Right cardiac atrium (tissue), 5 donors: Measurements from ENCODE around the gene SYCP2L. TPM values are rescaled to one million over a fixed set of nuclear protein-coding genes. Genes with fewer than 3 reads are reported as not detected.
"Not testable (repeated sequence)": the region's sequence is repeated elsewhere in the genome, so short reads cannot be mapped to it uniquely, and the experiment has no call there.

Experiments used
- ATAC-seq, 2 donors: fragments of 200-7000 bp; cut with Tn5 transposase; one replicate each; pipeline versions ENCODE4 v1.8.0 to v1.9.1; 2020; ENCODE audit warnings: moderate library complexity in 2 of 2, mild to moderate bottlenecking in 1 of 2
- DNase-seq, 3 donors: peaks; one replicate each; pipeline ENCODE4 v3.0.0-alpha.2; 2020
- H3K27ac ChIP-seq: one replicate; pipeline ENCODE4 v1.5.1; 2013; ENCODE audit warnings: mild to moderate bottlenecking, low read length, control low read depth, moderate library complexity
- H3K27me3 ChIP-seq: one replicate; pipeline ENCODE4 v1.6.1; 2013; ENCODE audit not compliant: control insufficient read depth, insufficient read depth
- H3K4me1 ChIP-seq: one replicate; pipeline ENCODE4 v1.6.1; 2013; ENCODE audit warnings: low read length; ENCODE audit not compliant: control insufficient read depth, insufficient read depth
- H3K4me3 ChIP-seq: one replicate; pipeline ENCODE4 v1.5.1; 2013; ENCODE audit warnings: low read length, control low read depth
- H3K9me3 ChIP-seq: one replicate; pipeline ENCODE4 v1.6.1; 2013; ENCODE audit warnings: low read length; ENCODE audit not compliant: control insufficient read depth
- WGBS: extraction: QIAGEN DNeasy Blood & Tissue Kit; methylation state at CpG from one replicate; pipeline ENCODE4 v1.1.7; 2013; 5-methylcytosine and 5-hydroxymethylcytosine counted together
- intact Hi-C, 4 donors: fragments of 100-400 bp; cut with DNase I; formaldehyde crosslinking; loops; one replicate each; pipeline versions ENCODE4 v1.11.0 to v1.14.0; 2022 to 2023
- polyA plus RNA-seq: library from polyadenylated mRNA; stranded (reverse); fragments of 200-250 nt; gene quantifications from one replicate; pipeline ENCODE4 v1.2.3, GENCODE V29; 2013
- total RNA-seq, 4 donors: library from RNA; stranded (reverse); fragmentation: NEBNext Ultra II Directional; extraction: Animal tissue kit (Norgen Biotek cat#: 25700); gene quantifications; one replicate each; pipeline ENCODE4 v1.2.1, GENCODE V29; 2021
- donor health status: healthy with polysubstance abuse.
- donor health status: DM: no; HTN: yes; CAD: no.
- donor health status: DM: no; HTN: no; CAD: no.
- donor health status: DM: no; HTN: yes; CAD: no; lungs with severe emphysema.
- donor health status: DM: yes; HTN: yes; CAD: no.

SYCP2L gene
- total and polyA plus RNA-seq, 5 donors = 0.38 to 0.72 (median 0.48) TPM

- WGBS = 84% methylated on average over 7 of the region's 7 CpGs
- intact Hi-C loops = no loop called here
These were observed 31.8 kb upstream of the SYCP2L start for GRCh38 chr6:10854922-10855632.

GRCh38 chr6:10857259-10857658, 29.6 kb upstream of the SYCP2L start:
- WGBS = 90% methylated on average over 2 of the region's 2 CpGs
- DNase-seq = no peak
- H3K9me3 ChIP-seq = no peaks in the 10 kb centered on the region
- no peaks in the 10 kb centered on the region for H3K4me1 ChIP-seq
- no peak for ATAC-seq
- no peak overlapping the region for H3K27ac ChIP-seq
- H3K27me3 ChIP-seq = no peaks in the 10 kb centered on the region
- intact Hi-C loops = no loop called here
- no peak overlapping the region for H3K4me3 ChIP-seq

More at GRCh38 chr6:10854922-10855632, 31.8 kb upstream of the SYCP2L start:
- no peak for DNase-seq
- H3K27ac ChIP-seq = no peak overlapping the region
- H3K4me1 ChIP-seq = no peaks in the 10 kb centered on the region
- H3K9me3 ChIP-seq = no peaks in the 10 kb centered on the region
- ATAC-seq = no peak
- no peak overlapping the region for H3K4me3 ChIP-seq
- no peaks in the 10 kb centered on the region for H3K27me3 ChIP-seq

GRCh38 chr6:10861086-10861485, 25.8 kb upstream of the SYCP2L start:
- no peak overlapping the region for H3K4me3 ChIP-seq
- intact Hi-C loops = no loop called here
- no peaks in the 10 kb centered on the region for H3K9me3 ChIP-seq

DNA sequence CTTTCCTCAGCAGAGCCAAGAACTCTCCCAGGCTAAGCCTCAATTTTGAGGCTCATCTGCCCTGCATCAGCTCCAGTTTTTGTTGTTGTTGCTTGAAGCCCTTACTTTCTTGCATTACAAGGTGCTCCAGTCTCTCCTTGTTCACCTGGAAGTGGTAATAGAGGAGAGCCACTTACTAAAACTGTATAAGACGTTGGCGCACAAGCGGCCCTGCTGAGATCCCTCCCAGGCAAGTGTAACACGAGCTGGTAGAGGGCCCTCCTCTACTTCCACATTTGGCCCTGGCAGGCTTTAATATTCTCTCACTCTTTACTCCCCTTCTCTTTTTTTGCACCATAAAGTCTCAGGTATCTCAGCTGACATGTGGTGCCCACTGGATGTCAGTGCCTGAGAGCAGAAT, 24.5 kb upstream of the SYCP2L start:
- Histone ChIP-seq H3K27ac (no peak overlapping the region), H3K4me3 (no peak overlapping the region), H3K4me1 (no peaks in the 10 kb centered on the region), H3K27me3 (no peaks in the 10 kb centered on the region), H3K9me3 (no peaks in the 10 kb centered on the region)
- no peak for ATAC-seq
- intact Hi-C loops = no loop called here
- 76% methylated on average over 4 of the region's 4 CpGs for WGBS
- DNase-seq = no peak

More at GRCh38 chr6:10861086-10861485, 25.8 kb upstream of the SYCP2L start:
- H3K4me1 ChIP-seq = no peaks in the 10 kb centered on the region
- ATAC-seq = no peak
- no peak for DNase-seq
- no peak overlapping the region for H3K27ac ChIP-seq
- no peaks in the 10 kb centered on the region for H3K27me3 ChIP-seq
- 72% methylated on average over 2 of the region's 2 CpGs for WGBS

GRCh38 chr6:10863031-10863430, 23.8 kb upstream of the SYCP2L start:
- H3K27ac ChIP-seq, intact Hi-C loops, H3K4me1 ChIP-seq, H3K9me3 ChIP-seq, H3K4me3 ChIP-seq, ATAC-seq, DNase-seq, H3K27me3 ChIP-seq: not testable (repeated sequence)
- WGBS = 92% methylated on average over 7 of the region's 7 CpGs

- H3K9me3 ChIP-seq, H3K4me1 ChIP-seq, H3K4me3 ChIP-seq, H3K27ac ChIP-seq, intact Hi-C loops, H3K27me3 ChIP-seq, ATAC-seq, DNase-seq: not testable (repeated sequence)
- WGBS = 83% methylated on average over 3 of the region's 3 CpGs
These were observed 20.1 kb upstream of the SYCP2L start for GRCh38 chr6:10866709-10867108.

- Histone ChIP-seq H3K4me1 (no peaks in the 10 kb centered on the region), H3K9me3 (no peaks in the 10 kb centered on the region), H3K27me3 (no peaks in the 10 kb centered on the region), H3K27ac (no peak overlapping the region), H3K4me3 (no peak overlapping the region)
- no peak for DNase-seq
- intact Hi-C loops = no loop called here
- no peak for ATAC-seq
- 79% methylated on average over 3 of the region's 3 CpGs for WGBS
These were observed 18.9 kb upstream of the SYCP2L start for GRCh38 chr6:10867952-10868351.

GRCh38 chr6:10873374-10873773, 13.5 kb upstream of the SYCP2L start:
- Histone ChIP-seq H3K4me3 (no peak overlapping the region), H3K4me1 (no peaks in the 10 kb centered on the region), H3K27ac (no peak overlapping the region), H3K27me3 (no peaks in the 10 kb centered on the region), H3K9me3 (no peaks in the 10 kb centered on the region)
- no peak for ATAC-seq
- WGBS = 36% methylated on average over 1 of the region's 1 CpG
- intact Hi-C loops = no loop called here
- no peak for DNase-seq

GRCh38 chr6:10874207-10874606, 12.6 kb upstream of the SYCP2L start:
- Histone ChIP-seq H3K9me3 (no peaks in the 10 kb centered on the region), H3K4me1 (no peaks in the 10 kb centered on the region), H3K27me3 (peaks cover under 1% of the 10 kb centered on the region), H3K27ac (no peak overlapping the region), H3K4me3 (no peak overlapping the region)
- DNase-seq (no peak), ATAC-seq (no peak)
- WGBS = 83% methylated on average over 6 of the region's 6 CpGs
- intact Hi-C loops = no loop called here

- H3K4me1 ChIP-seq = no peaks in the 10 kb centered on the region
- ATAC-seq = no peak
- H3K4me3 ChIP-seq = no peak overlapping the region
- H3K9me3 ChIP-seq = no peaks in the 10 kb centered on the region
- peaks cover 2% of the 10 kb centered on the region for H3K27me3 ChIP-seq
- intact Hi-C loops = no loop called here
- 83% methylated on average over 4 of the region's 4 CpGs for WGBS
- no peak overlapping the region for H3K27ac ChIP-seq
- DNase-seq = no peak
These were observed 11.8 kb upstream of the SYCP2L start for GRCh38 chr6:10875026-10875425.

- H3K4me3 ChIP-seq = no peak overlapping the region
- 93% methylated on average over 14 of the region's 14 CpGs for WGBS
- H3K4me1 ChIP-seq = no peaks in the 10 kb centered on the region
- no peaks in the 10 kb centered on the region for H3K9me3 ChIP-seq
- peaks cover 2% of the 10 kb centered on the region for H3K27me3 ChIP-seq
- ATAC-seq (no peak), DNase-seq (no peak)
- intact Hi-C loops = no loop called here
- H3K27ac ChIP-seq = no peak overlapping the region
These were observed 9.8 kb upstream of the SYCP2L start for GRCh38 chr6:10877012-10877411.

DNA sequence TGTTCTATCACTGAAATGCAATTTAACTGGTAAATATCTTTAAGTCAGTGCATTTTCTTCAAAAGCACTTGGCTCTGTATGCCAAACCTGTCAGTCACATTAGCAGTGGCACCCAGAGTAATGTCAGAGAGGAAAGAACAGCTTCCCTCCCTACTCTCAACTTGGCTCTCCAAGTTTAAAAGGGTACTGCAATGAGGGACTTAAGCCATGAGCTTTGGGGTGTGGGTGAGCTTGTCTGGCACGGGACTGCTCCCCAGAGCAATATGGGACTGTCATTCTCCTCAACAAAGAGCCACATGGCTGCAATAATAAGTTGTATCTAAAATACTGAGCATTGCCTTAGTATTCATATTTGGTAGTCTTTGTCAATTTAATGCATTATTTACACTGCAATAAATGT, 9.0 kb upstream of the SYCP2L start:
- Histone ChIP-seq H3K27me3 (peaks cover 2% of the 10 kb centered on the region), H3K4me1 (no peaks in the 10 kb centered on the region), H3K4me3 (no peak overlapping the region), H3K9me3 (no peaks in the 10 kb centered on the region), H3K27ac (no peak overlapping the region)
- DNase-seq = no peak
- intact Hi-C loops = no loop called here
- WGBS = 69% methylated on average over 1 of the region's 1 CpG
- no peak for ATAC-seq
